ENCODE results near the gene CFAP65. TPM values are rescaled to one million over a fixed set of nuclear protein-coding genes. Genes with fewer than 3 reads are reported as not detected.

CFAP65 gene
- total RNA-seq, 2 experiments from 2014 or later = not detected

- Mint-ChIP-seq H3K36me3 (ENCODE audit: low read depth) (peaks cover 44% of the 10 kb centered on the region), H3K27ac (no peak overlapping the region), H3K9me3 (no peaks in the 10 kb centered on the region), H3K27me3 (no peaks in the 10 kb centered on the region), H3K4me3 (no peak overlapping the region), H3K4me1 (ENCODE audit: low read depth) (no peaks in the 10 kb centered on the region)
- Histone ChIP-seq H3K36me3 (ENCODE audit: insufficient read depth, low read length) (peaks cover 36% of the 10 kb centered on the region), H3K27me3 (ENCODE audit: control insufficient read depth in 1 of 2, insufficient read depth in 2 of 2, low read length in 2 of 2) (no peaks in the 10 kb centered on the region), H3K4me1 (ENCODE audit: insufficient read depth, low read length) (no peaks in the 10 kb centered on the region), H3K27ac (ENCODE audit: low read depth in 1 of 2, low read length in 2 of 2) (no peak overlapping the region), H3K9me3 (ENCODE audit: control insufficient read depth in 1 of 2, insufficient read depth in 1 of 2, low read length in 2 of 2) (no peaks in the 10 kb centered on the region), H3K4me3 (ENCODE audit: low read length) (no peak overlapping the region)
- intact Hi-C loops (cut with DNase I, micrococcal nuclease) = no loop called here
- CTCF ChIA-PET = no interaction called here
- DNase-seq (no peak), ATAC-seq (ENCODE audit: poor library complexity) (no peak)
- TF ChIP-seq CTCF (IDR thresholded peaks at IDR 0.05) = no peak
- POLR2A ChIA-PET = no interaction called here
Measured at GRCh38 chr2:219078126-219078525, 36.8 kb upstream of the CFAP65 start.

- no peak for TF ChIP-seq CTCF (IDR thresholded peaks at IDR 0.05)
- no peak for DNase-seq
- ATAC-seq (ENCODE audit: poor library complexity) = no peak
- no peak overlapping the region for H3K4me3 ChIP-seq (ENCODE audit: low read length)
- no peaks in the 10 kb centered on the region for H3K4me1 Mint-ChIP-seq (ENCODE audit: low read depth)
- H3K27me3 ChIP-seq (ENCODE audit: control insufficient read depth in 1 of 2, insufficient read depth in 2 of 2, low read length in 2 of 2) = no peaks in the 10 kb centered on the region
- no peak overlapping the region for H3K4me3 Mint-ChIP-seq
- intact Hi-C loops (cut with DNase I, micrococcal nuclease) = no loop called here
- H3K27ac Mint-ChIP-seq = no peak overlapping the region
- H3K9me3 Mint-ChIP-seq = no peaks in the 10 kb centered on the region
- POLR2A ChIA-PET = no interaction called here
- CTCF ChIA-PET = no interaction called here
- H3K36me3 ChIP-seq (ENCODE audit: insufficient read depth, low read length) = peaks cover 36% of the 10 kb centered on the region
- no peaks in the 10 kb centered on the region for H3K9me3 ChIP-seq (ENCODE audit: control insufficient read depth in 1 of 2, insufficient read depth in 1 of 2, low read length in 2 of 2)
- H3K27ac ChIP-seq (ENCODE audit: low read depth in 1 of 2, low read length in 2 of 2) = no peak overlapping the region
- no peaks in the 10 kb centered on the region for H3K27me3 Mint-ChIP-seq
- H3K36me3 Mint-ChIP-seq (ENCODE audit: low read depth) = peaks cover 52% of the 10 kb centered on the region
- H3K4me1 ChIP-seq (ENCODE audit: insufficient read depth, low read length) = no peaks in the 10 kb centered on the region
Measured at GRCh38 chr2:219076253-219076652, 34.9 kb upstream of the CFAP65 start.

GRCh38 chr2:219073413-219074129, 32.3 kb upstream of the CFAP65 start:
- no peaks in the 10 kb centered on the region for H3K27me3 ChIP-seq (ENCODE audit: control insufficient read depth in 1 of 2, insufficient read depth in 2 of 2, low read length in 2 of 2)
- no peaks in the 10 kb centered on the region for H3K9me3 ChIP-seq (ENCODE audit: control insufficient read depth in 1 of 2, insufficient read depth in 1 of 2, low read length in 2 of 2)
- ChIA-PET CTCF (interaction anchor here (0.7 to 1.5 kb wide), 3 partner anchors 57 to 107 kb away, joined by 3 read pairs; no protein-coding TSS in a partner anchor), POLR2A (no interaction called here)
- H3K27ac ChIP-seq (ENCODE audit: low read depth in 1 of 2, low read length in 2 of 2) = no peak overlapping the region
- Mint-ChIP-seq H3K9me3 (no peaks in the 10 kb centered on the region), H3K27me3 (no peaks in the 10 kb centered on the region), H3K27ac (no peak overlapping the region), H3K4me1 (ENCODE audit: low read depth) (no peaks in the 10 kb centered on the region), H3K4me3 (no peak overlapping the region), H3K36me3 (ENCODE audit: low read depth) (peaks cover 52% of the 10 kb centered on the region)
- intact Hi-C loops (cut with DNase I, micrococcal nuclease) = loop anchor here in 1 of 2 experiments (5.0 kb wide), 1 partner anchor 44 kb away; no protein-coding TSS in a partner anchor
- no peak overlapping the region for H3K4me3 ChIP-seq (ENCODE audit: low read length)
- H3K4me1 ChIP-seq (ENCODE audit: insufficient read depth, low read length) = no peaks in the 10 kb centered on the region
- TF ChIP-seq CTCF (IDR thresholded peaks at IDR 0.05) = peak; percentile 27
- no peak for ATAC-seq (ENCODE audit: poor library complexity)
- DNase-seq = peak in 4 of 14 experiments; percentile 14 to 46 (median 28)
- peaks cover 36% of the 10 kb centered on the region for H3K36me3 ChIP-seq (ENCODE audit: insufficient read depth, low read length)
